ENCODE results near the gene WNT6. TPM values are rescaled to one million over a fixed set of nuclear protein-coding genes. Genes with fewer than 3 reads are reported as not detected.

Gene WNT6
- total and polyA plus RNA-seq, 4 experiments from 2014 or later, result 0.26 TPM; not detected in 3

DNA sequence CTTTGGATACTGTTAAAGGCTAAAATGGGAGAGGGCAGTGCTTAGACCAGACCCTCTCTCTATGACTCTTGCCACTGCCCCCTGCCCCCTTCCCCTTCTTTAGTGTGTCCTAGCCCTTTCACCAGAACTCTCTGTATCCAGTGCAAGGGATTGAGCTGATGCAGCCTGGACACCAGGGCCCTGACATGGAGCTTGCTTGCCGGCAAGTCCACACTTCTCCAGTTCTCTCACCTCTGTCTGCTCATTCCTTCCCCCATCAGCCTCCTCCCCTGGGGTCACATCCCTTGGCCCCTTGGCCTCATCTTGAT lies 1.5 kb upstream of the WNT6 start:
- Mint-ChIP-seq H3K27me3 (peaks cover 54 to 79% of the 10 kb centered on the region in 2 donors), H3K4me1 (peaks cover 13 to 38% (median 20%) of the 10 kb centered on the region in 4 donors), H3K36me3 (no peaks in the 10 kb centered on the region), H3K9me3 (no peaks in the 10 kb centered on the region), H3K27ac (no peak overlapping the region), H3K4me3 (peak overlapping the region in 1 of 8 donors; percentile 27)
- POLR2A ChIA-PET (ENCODE audit: partially characterized antibody), result interaction anchor here (0.6 to 1.4 kb wide), 2 partner anchors 34 to 38 kb away, joined by 3 to 4 read pairs; no protein-coding TSS in a partner anchor
- peaks cover 42% of the 10 kb centered on the region for H3K27me3 ChIP-seq (ENCODE audit: insufficient read depth, low read length)
- DNase-seq, result no peak
- no peak overlapping the region for H3K4me3 ChIP-seq (ENCODE audit: low read length in 2 of 2)
- CTCF ChIA-PET (ENCODE audit: partially characterized antibody), result interaction anchor here (0.9 to 2.4 kb wide), 3 partner anchors 11 to 40 kb away, joined by 3 to 11 read pairs (median 10); no protein-coding TSS in a partner anchor
- H3K27ac ChIP-seq (ENCODE audit: low read depth, low read length), result no peak overlapping the region
- intact Hi-C loops (cut with micrococcal nuclease), result no loop called here
- H3K4me1 ChIP-seq (ENCODE audit: insufficient read depth, low read length), result peaks cover 22% of the 10 kb centered on the region
- no peaks in the 10 kb centered on the region for H3K36me3 ChIP-seq (ENCODE audit: insufficient read depth, low read length)
- H3K9me3 ChIP-seq (ENCODE audit: control insufficient read depth in 1 of 2, low read length in 2 of 2), result no peaks in the 10 kb centered on the region

DNA sequence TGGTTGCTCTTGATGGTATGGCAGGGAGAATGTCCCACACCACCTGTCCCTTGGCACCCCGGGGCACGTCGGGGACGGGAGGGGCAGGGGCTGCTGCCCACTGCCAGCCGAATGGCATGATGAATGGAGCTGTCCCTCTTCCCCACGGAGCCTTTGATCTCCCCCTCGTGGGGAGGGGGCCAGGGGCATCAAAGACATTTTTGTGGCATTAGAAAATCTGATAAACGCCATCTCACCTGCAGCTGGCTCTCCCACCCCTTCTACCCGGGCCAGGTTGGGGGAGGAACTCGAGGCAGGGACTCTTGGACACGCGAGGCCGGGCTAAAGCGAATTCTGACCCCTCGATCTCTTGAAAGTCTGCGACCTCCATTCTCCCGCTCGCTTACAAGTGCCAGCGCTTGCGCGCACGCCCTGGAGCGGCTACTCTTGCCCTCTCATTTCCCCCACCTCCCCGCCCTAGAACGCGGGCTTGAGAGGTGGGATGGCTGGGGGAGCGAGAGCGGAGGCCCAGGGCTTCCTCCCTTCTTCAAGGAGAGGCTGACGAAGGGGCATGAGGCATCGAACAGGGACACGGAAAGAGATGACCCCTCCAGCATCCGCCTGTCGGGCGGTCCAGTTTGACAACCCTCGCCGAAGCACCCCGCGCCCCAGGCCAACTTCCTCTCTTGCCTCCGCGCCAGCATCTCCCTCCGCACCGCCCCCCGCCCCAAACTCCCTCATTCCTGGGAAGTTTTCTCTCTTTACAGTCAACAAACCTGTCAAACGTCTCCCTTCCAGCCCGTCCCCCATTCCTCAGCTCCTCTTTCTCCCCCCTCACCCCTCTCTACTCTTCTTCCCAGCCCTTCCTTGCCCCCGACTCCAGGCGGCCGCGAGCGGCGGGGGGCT lies 692 bp upstream of the WNT6 start:
- Mint-ChIP-seq H3K4me1 (peaks cover 13 to 38% (median 19%) of the 10 kb centered on the region in 4 donors), H3K36me3 (no peaks in the 10 kb centered on the region), H3K4me3 (peak overlapping the region; percentile 58 to 84 (median 73)), H3K27ac (no peak overlapping the region), H3K9me3 (no peaks in the 10 kb centered on the region), H3K27me3 (peaks cover 51 to 79% of the 10 kb centered on the region in 2 donors)
- CTCF ChIA-PET (ENCODE audit: partially characterized antibody), result interaction anchor here (0.9 to 2.4 kb wide), 3 partner anchors 10 to 39 kb away, joined by 3 to 11 read pairs (median 10); no protein-coding TSS in a partner anchor
- H3K27ac ChIP-seq (ENCODE audit: low read depth, low read length), result no peak overlapping the region
- POLR2A ChIA-PET (ENCODE audit: partially characterized antibody), result interaction anchor here (0.6 to 1.4 kb wide), 2 partner anchors 34 to 37 kb away, joined by 3 to 4 read pairs; no protein-coding TSS in a partner anchor
- no peaks in the 10 kb centered on the region for H3K36me3 ChIP-seq (ENCODE audit: insufficient read depth, low read length)
- no peaks in the 10 kb centered on the region for H3K9me3 ChIP-seq (ENCODE audit: control insufficient read depth in 1 of 2, low read length in 2 of 2)
- H3K4me1 ChIP-seq (ENCODE audit: insufficient read depth, low read length), result peaks cover 22% of the 10 kb centered on the region
- peaks cover 38% of the 10 kb centered on the region for H3K27me3 ChIP-seq (ENCODE audit: insufficient read depth, low read length)
- no peak for DNase-seq
- intact Hi-C loops (cut with micrococcal nuclease), result no loop called here
- no peak overlapping the region for H3K4me3 ChIP-seq (ENCODE audit: low read length in 2 of 2)

DNA sequence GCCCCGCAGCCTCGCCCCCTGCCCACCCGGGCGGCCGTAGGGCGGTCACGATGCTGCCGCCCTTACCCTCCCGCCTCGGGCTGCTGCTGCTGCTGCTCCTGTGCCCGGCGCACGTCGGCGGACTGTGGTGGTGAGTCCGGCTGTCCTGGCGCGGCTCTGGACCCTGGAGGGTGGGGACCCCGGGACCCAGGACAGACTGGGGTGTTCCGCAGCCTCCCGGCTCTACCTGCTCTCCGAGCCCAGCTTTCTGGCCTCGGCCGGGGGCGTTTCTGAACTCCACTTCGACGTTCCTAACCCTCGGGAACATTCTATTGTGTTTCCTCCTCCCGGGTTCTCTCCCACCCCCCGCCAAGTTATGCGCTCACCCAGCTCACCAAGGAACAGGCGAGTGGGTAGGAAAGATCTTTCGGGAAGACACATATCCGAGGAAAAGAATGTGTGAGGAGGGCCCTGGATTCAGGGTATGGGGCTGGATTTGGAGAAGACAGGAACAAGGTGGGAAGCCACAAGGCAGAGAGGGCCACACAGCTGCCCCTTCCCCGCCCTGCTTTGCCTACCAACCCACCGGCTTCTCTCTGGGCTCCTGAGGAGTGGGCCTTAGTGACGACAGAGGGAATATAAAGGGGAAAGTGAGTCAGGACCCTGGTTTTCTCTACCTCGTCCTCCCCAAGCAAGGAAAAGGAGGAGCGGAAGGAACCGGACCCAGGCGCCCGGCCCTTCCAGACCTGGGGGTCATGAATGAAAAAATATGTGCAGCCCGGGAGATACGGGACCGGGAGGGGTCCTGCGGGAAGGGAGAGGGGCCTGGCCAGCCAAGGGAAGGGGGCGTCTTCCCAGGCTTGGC lies 605 bp downstream of the WNT6 start:
- Histone ChIP-seq H3K36me3 (ENCODE audit: insufficient read depth, low read length) (no peaks in the 10 kb centered on the region), H3K27me3 (ENCODE audit: insufficient read depth, low read length) (peaks cover 37% of the 10 kb centered on the region), H3K9me3 (ENCODE audit: control insufficient read depth in 1 of 2, low read length in 2 of 2) (no peaks in the 10 kb centered on the region), H3K4me1 (ENCODE audit: insufficient read depth, low read length) (peaks cover 22% of the 10 kb centered on the region), H3K4me3 (ENCODE audit: low read length in 2 of 2) (no peak overlapping the region), H3K27ac (ENCODE audit: low read depth, low read length) (no peak overlapping the region)
- peak overlapping the region in 1 of 7 donors; percentile 9 for H3K27ac Mint-ChIP-seq
- H3K4me1 Mint-ChIP-seq, result peaks cover 13 to 38% (median 18%) of the 10 kb centered on the region in 4 donors
- H3K36me3 Mint-ChIP-seq, result no peaks in the 10 kb centered on the region
- peak overlapping the region; percentile 62 to 84 (median 65) for H3K4me3 Mint-ChIP-seq
- no peak for DNase-seq
- peaks cover 44 to 71% of the 10 kb centered on the region in 2 donors for H3K27me3 Mint-ChIP-seq
- intact Hi-C loops (cut with micrococcal nuclease), result no loop called here
- ChIA-PET CTCF (ENCODE audit: partially characterized antibody) (interaction anchor here (1.6 kb wide), 1 partner anchor 16 kb away, joined by 3 read pairs; no protein-coding TSS in a partner anchor), POLR2A (ENCODE audit: partially characterized antibody) (interaction anchor here (0.7 to 1.2 kb wide), 2 partner anchors 38 to 40 kb away, joined by 3 read pairs; no protein-coding TSS in a partner anchor)
- no peaks in the 10 kb centered on the region for H3K9me3 Mint-ChIP-seq

DNA sequence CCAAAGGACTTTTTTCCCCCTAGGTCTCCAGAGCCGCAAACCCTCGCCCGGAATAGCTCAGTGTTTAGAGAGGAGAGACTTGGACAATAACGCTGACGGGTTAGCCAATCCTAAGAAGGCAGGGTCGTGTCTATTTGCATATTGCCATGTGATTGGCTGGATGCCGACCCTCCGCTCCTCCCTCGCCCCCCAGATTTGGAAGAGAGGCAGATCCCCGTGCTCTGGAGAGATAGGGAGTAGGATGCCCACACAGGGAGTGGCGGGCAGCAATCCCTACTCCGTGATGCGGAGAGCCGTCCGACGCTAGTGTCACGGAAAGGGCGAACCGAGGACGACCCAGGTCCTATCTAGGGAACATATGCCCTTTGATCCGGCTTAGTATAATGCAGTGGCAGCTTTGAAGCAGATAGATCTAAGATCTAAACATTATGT lies 1.4 kb downstream of the WNT6 start:
- Mint-ChIP-seq H3K4me1 (peaks cover 13 to 34% (median 18%) of the 10 kb centered on the region in 4 donors), H3K4me3 (peak overlapping the region in 7 of 8 donors; percentile 21 to 64 (median 34)), H3K27ac (no peak overlapping the region), H3K36me3 (no peaks in the 10 kb centered on the region), H3K9me3 (no peaks in the 10 kb centered on the region), H3K27me3 (peaks cover 40 to 66% of the 10 kb centered on the region in 2 donors)
- H3K4me1 ChIP-seq (ENCODE audit: insufficient read depth, low read length), result peaks cover 22% of the 10 kb centered on the region
- intact Hi-C loops (cut with micrococcal nuclease), result no loop called here
- DNase-seq, result no peak
- no peak overlapping the region for H3K4me3 ChIP-seq (ENCODE audit: low read length in 2 of 2)
- H3K27ac ChIP-seq (ENCODE audit: low read depth, low read length), result no peak overlapping the region
- H3K9me3 ChIP-seq (ENCODE audit: control insufficient read depth in 1 of 2, low read length in 2 of 2), result no peaks in the 10 kb centered on the region
- no peaks in the 10 kb centered on the region for H3K36me3 ChIP-seq (ENCODE audit: insufficient read depth, low read length)
- peaks cover 36% of the 10 kb centered on the region for H3K27me3 ChIP-seq (ENCODE audit: insufficient read depth, low read length)
- CTCF ChIA-PET (ENCODE audit: partially characterized antibody), result interaction anchor here (1.6 kb wide), 1 partner anchor 15 kb away, joined by 3 read pairs; no protein-coding TSS in a partner anchor
- POLR2A ChIA-PET (ENCODE audit: partially characterized antibody), result interaction anchor here (1.2 kb wide), 1 partner anchor 37 kb away, joined by 3 read pairs; no protein-coding TSS in a partner anchor

DNA sequence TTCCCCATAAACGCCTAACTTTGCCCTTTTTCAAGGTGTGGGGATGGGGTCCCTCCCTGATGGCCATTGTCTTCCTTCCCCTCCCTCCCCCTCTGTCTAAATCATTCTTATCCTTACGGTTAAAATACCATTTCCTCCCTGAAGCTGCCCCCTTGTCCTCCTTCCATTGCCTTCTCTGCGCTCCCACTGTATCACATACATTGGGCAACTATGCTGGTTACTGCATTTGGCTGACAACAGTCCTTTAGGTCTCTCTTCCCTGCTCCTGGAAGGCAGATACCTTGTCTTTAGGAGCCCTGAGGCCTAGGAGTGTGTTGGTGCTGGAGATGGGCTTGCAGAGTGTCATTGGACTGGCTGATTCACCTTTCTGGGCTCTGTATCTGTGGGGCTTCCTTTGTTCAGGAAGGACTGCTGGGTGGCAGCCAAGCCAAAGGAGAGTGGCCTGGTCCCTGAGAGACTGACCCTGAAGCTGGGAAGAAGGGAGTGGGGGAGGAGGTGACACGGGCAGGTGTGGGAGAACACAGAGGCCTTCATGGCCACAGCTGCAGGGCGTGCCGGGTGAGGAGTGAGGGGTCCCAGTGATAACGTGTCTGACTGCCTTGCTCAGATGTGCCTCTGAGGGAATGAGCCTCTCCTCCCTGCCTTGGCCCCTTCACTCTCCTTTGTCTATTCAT lies 2.2 kb downstream of the WNT6 start:
- Histone ChIP-seq H3K36me3 (ENCODE audit: insufficient read depth, low read length) (no peaks in the 10 kb centered on the region), H3K4me3 (ENCODE audit: low read length in 2 of 2) (no peak overlapping the region), H3K4me1 (ENCODE audit: insufficient read depth, low read length) (peaks cover 22% of the 10 kb centered on the region), H3K9me3 (ENCODE audit: control insufficient read depth in 1 of 2, low read length in 2 of 2) (no peaks in the 10 kb centered on the region), H3K27ac (ENCODE audit: low read depth, low read length) (no peak overlapping the region), H3K27me3 (ENCODE audit: insufficient read depth, low read length) (peaks cover 36% of the 10 kb centered on the region)
- H3K36me3 Mint-ChIP-seq, result no peaks in the 10 kb centered on the region
- no peaks in the 10 kb centered on the region for H3K9me3 Mint-ChIP-seq
- peak overlapping the region in 4 of 8 donors; percentile 14 to 74 (median 24) for H3K4me3 Mint-ChIP-seq
- no peak overlapping the region for H3K27ac Mint-ChIP-seq
- peaks cover 12 to 32% (median 17%) of the 10 kb centered on the region in 4 donors for H3K4me1 Mint-ChIP-seq
- intact Hi-C loops (cut with micrococcal nuclease), result no loop called here
- H3K27me3 Mint-ChIP-seq, result peaks cover 44 to 65% of the 10 kb centered on the region in 2 donors
- ChIA-PET POLR2A (ENCODE audit: partially characterized antibody) (no interaction called here), CTCF (ENCODE audit: partially characterized antibody) (interaction anchor here (0.8 to 3.3 kb wide), 3 partner anchors 15 to 36 kb away, joined by 3 to 10 read pairs (median 10); no protein-coding TSS in a partner anchor)
- no peak for DNase-seq

DNA sequence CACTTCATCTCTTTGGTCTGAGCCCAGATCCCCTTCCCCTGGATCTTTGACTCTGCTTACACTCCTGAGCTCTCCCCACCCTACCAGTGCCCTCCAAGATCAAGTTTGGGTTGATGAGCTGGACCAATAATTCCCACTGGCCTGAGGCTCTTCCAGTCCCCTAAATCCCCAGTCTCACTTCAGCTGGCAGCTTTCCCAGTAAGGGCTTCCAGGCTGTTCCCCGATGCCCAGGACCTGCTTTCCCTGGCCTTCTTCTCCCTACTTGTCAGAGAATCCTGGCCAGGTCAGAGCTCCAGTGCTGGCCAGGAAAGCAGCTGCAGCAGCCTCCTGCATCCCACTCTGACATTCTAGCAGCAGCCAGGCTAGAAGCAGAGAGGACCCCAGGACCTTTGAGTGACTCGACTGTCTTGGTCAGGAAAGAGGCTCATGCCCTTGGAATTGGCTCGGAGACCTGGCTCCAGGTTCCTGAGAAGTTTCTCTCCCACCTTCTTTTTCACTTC lies 3.5 kb downstream of the WNT6 start:
- ChIA-PET CTCF (ENCODE audit: partially characterized antibody) (interaction anchor here (0.9 to 3.3 kb wide), 4 partner anchors 10 to 35 kb away, joined by 3 to 10 read pairs (median 6); no protein-coding TSS in a partner anchor), POLR2A (ENCODE audit: partially characterized antibody) (no interaction called here)
- Mint-ChIP-seq H3K27me3 (peaks cover 39 to 62% of the 10 kb centered on the region in 2 donors), H3K27ac (no peak overlapping the region), H3K9me3 (no peaks in the 10 kb centered on the region), H3K4me3 (no peak overlapping the region), H3K4me1 (peaks cover 12 to 30% (median 17%) of the 10 kb centered on the region in 4 donors), H3K36me3 (no peaks in the 10 kb centered on the region)
- Histone ChIP-seq H3K27me3 (ENCODE audit: insufficient read depth, low read length) (peaks cover 32% of the 10 kb centered on the region), H3K36me3 (ENCODE audit: insufficient read depth, low read length) (no peaks in the 10 kb centered on the region), H3K4me3 (ENCODE audit: low read length in 2 of 2) (no peak overlapping the region), H3K9me3 (ENCODE audit: control insufficient read depth in 1 of 2, low read length in 2 of 2) (no peaks in the 10 kb centered on the region), H3K4me1 (ENCODE audit: insufficient read depth, low read length) (peaks cover 22% of the 10 kb centered on the region), H3K27ac (ENCODE audit: low read depth, low read length) (no peak overlapping the region)
- DNase-seq, result no peak
- intact Hi-C loops (cut with micrococcal nuclease), result no loop called here

Data from CD4-positive, alpha-beta memory T cell (primary cell).